Neural progenitor cell (in vitro differentiated cells): ENCODE measurements around the gene POMT2. TPM values are rescaled to one million over a fixed set of nuclear protein-coding genes. Genes with fewer than 3 reads are reported as not detected.

ENCODE experiments used
- DNase-seq: peaks from one replicate; pipeline ENCODE4 v3.0.0-alpha.2; 2016; ENCODE audit warnings: low spot score
- H2AFZ ChIP-seq: fragments of 200-600 bp; sonication (generic); replicated peaks from 2 replicates; pipeline ENCODE4 v1.6.1; 2016; ENCODE audit warnings: antibody characterized with exemption
- H3F3A ChIP-seq: fragments of 200-600 bp; sonication (generic); 2 replicates; pipeline ENCODE4 v1.6.1; 2016; ENCODE audit warnings: antibody characterized with exemption, low read depth
- H3K27ac ChIP-seq: fragments of 200-600 bp; sonication (generic); 2 replicates; pipeline ENCODE4 v1.5.1; 2016; ENCODE audit warnings: mild to moderate bottlenecking
- H3K27me3 ChIP-seq: fragments of 200-600 bp; sonication (generic); 2 replicates; pipeline ENCODE4 v1.6.1; 2016; ENCODE audit warnings: mild to moderate bottlenecking, moderate library complexity
- H3K36me3 ChIP-seq: fragments of 200-600 bp; sonication (generic); 2 replicates; pipeline ENCODE4 v1.5.1; 2016
- H3K4me1 ChIP-seq: fragments of 200-600 bp; sonication (generic); 2 replicates; pipeline ENCODE4 v1.6.1; 2016; ENCODE audit warnings: mixed run types
- H3K4me2 ChIP-seq: fragments of 200-600 bp; sonication (generic); 2 replicates; pipeline ENCODE4 v1.6.1; 2016
- H3K4me3 ChIP-seq: fragments of 200-600 bp; sonication (generic); 2 replicates; pipeline ENCODE4 v1.5.1; 2016
- H3K79me2 ChIP-seq: fragments of 200-600 bp; sonication (generic); 2 replicates; pipeline ENCODE4 v1.6.1; 2016; ENCODE audit warnings: low read depth
- H3K9ac ChIP-seq: fragments of 200-600 bp; sonication (generic); 2 replicates; pipeline ENCODE4 v1.6.1; 2016
- H3K9me3 ChIP-seq: fragments of 200-600 bp; sonication (generic); 2 replicates; pipeline ENCODE4 v1.5.1; 2016; ENCODE audit warnings: low read depth
- H4K20me1 ChIP-seq: fragments of 200-600 bp; sonication (generic); 2 replicates; pipeline ENCODE4 v1.6.1; 2016; ENCODE audit warnings: low read depth
- H3K27ac Mint-ChIP-seq: 3 replicates; pipeline ENCODE4 v1.8.0; 2021; ENCODE audit warnings: mixed read lengths
- H3K27me3 Mint-ChIP-seq: 2 replicates; pipeline ENCODE4 v1.8.0; 2022; ENCODE audit warnings: low read depth, mild to moderate bottlenecking, inconsistent platforms, moderate library complexity, mixed read lengths; ENCODE audit not compliant: insufficient read depth
- H3K36me3 Mint-ChIP-seq: 3 replicates; pipeline ENCODE4 v1.8.0; 2021; ENCODE audit warnings: mixed read lengths
- H3K4me1 Mint-ChIP-seq: 3 replicates; pipeline ENCODE4 v1.8.0; 2021; ENCODE audit warnings: mixed read lengths
- H3K4me3 Mint-ChIP-seq: 3 replicates; pipeline ENCODE4 v1.8.0; 2021; ENCODE audit warnings: mild to moderate bottlenecking, moderate library complexity, mixed read lengths
- H3K9me3 Mint-ChIP-seq: 3 replicates; pipeline ENCODE4 v1.8.0; 2020; ENCODE audit warnings: mixed read lengths
- EZH2 ChIP-seq: fragments of 200-600 bp; sonication (generic); IDR thresholded peaks from 2 replicates; pipeline ENCODE4 v1.6.1; 2017; ENCODE audit warnings: antibody characterized with exemption, mild to moderate bottlenecking, moderate library complexity
- EZH2phosphoT487 ChIP-seq: fragments of 200-600 bp; sonication (generic); IDR thresholded peaks from 2 replicates; pipeline ENCODE4 v1.6.1; 2017; ENCODE audit warnings: antibody characterized with exemption
- total RNA-seq: library from RNA; depleted of rRNA; stranded (reverse); fragments of >200 nt; gene quantifications from 2 replicates; pipeline ENCODE4 v1.2.3, GENCODE V29; 2015; ENCODE audit warnings: low replicate concordance
- TF ChIP-seq, protein P1 (sequence below): fragments of 200-600 bp; sonication (generic); IDR thresholded peaks from 2 replicates; pipeline ENCODE4 v1.5.1; 2017; ENCODE audit warnings: antibody characterized with exemption, mild to moderate bottlenecking

Gene POMT2
- total RNA-seq, 1 donor from 2014 or later: 6.2 TPM

DNA sequence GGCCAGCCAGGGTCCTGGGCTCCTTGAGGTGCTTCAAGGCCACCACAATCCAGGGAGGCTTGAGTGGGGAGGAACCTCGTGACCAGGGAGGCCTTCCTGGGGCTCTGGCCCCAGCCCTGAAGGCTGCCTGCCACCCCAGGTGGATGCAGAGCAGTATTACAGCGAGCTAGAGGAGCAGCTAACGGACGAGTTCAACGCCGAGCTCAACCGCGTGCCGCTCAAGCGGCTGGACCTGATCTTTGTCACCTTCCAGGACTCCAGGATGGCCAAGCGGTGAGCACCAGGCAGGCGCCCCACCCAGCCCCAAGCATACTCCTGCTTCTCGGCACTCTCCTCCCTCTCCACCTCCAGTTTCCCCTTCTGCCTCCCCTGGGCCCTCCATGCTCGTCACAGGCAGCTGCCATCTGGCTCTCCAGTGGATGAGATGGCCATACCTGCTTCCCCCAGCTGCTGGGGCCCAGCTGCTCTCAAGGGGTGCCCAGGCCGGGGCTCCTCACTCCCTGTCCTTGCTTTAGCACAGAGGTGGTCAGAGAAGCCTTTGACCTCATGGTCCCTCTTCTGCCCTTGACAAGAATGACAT, 80.3 kb downstream of the POMT2 start:
- Histone ChIP-seq H2AFZ (no peak overlapping the region), H3K4me3 (no peak overlapping the region), H3K9me3 (no peaks in the 10 kb centered on the region), H3K79me2 (no peaks in the 10 kb centered on the region), H3F3A (no peaks in the 10 kb centered on the region), H3K27ac (no peak overlapping the region), H3K4me2 (no peak overlapping the region), H3K27me3 (no peaks in the 10 kb centered on the region), H3K36me3 (no peaks in the 10 kb centered on the region), H3K9ac (no peak overlapping the region), H3K4me1 (no peaks in the 10 kb centered on the region), H4K20me1 (no peaks in the 10 kb centered on the region)
- no peaks in the 10 kb centered on the region for H3K36me3 Mint-ChIP-seq
- no peak overlapping the region for H3K4me3 Mint-ChIP-seq
- TF ChIP-seq EZH2phosphoT487 (no peak), EZH2 (no peak)
- TF ChIP-seq, protein P1, sequence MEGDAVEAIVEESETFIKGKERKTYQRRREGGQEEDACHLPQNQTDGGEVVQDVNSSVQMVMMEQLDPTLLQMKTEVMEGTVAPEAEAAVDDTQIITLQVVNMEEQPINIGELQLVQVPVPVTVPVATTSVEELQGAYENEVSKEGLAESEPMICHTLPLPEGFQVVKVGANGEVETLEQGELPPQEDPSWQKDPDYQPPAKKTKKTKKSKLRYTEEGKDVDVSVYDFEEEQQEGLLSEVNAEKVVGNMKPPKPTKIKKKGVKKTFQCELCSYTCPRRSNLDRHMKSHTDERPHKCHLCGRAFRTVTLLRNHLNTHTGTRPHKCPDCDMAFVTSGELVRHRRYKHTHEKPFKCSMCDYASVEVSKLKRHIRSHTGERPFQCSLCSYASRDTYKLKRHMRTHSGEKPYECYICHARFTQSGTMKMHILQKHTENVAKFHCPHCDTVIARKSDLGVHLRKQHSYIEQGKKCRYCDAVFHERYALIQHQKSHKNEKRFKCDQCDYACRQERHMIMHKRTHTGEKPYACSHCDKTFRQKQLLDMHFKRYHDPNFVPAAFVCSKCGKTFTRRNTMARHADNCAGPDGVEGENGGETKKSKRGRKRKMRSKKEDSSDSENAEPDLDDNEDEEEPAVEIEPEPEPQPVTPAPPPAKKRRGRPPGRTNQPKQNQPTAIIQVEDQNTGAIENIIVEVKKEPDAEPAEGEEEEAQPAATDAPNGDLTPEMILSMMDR: no peak
- peaks cover 6% of the 10 kb centered on the region for H3K27me3 Mint-ChIP-seq
- no peak overlapping the region for H3K27ac Mint-ChIP-seq
- H3K9me3 Mint-ChIP-seq: no peaks in the 10 kb centered on the region
- no peak for DNase-seq
- H3K4me1 Mint-ChIP-seq: no peaks in the 10 kb centered on the region

DNA sequence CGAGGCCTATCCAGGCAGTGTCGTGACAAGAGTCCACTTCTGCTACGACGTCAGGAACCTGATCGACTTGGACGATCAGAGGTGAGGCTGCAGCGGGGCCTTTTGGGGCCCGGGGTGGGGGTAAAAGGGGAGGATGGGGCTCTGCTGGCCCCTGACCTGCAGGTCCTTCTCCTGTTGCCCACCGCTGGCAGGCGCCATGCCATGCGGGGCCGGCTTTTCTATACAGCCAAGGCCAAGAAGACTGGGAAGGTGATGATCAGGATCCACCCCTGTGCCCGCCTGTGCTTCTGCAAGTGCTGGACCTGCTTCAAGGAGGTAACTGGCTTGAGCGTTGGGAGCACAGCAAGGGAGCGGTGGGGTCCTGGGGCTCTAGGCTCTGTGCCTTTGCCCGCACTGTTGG, 81.3 kb downstream of the POMT2 start:
- H3K4me1 ChIP-seq: no peaks in the 10 kb centered on the region
- H3K9ac ChIP-seq: no peak overlapping the region
- Mint-ChIP-seq H3K27me3 (peaks cover 2% of the 10 kb centered on the region), H3K9me3 (no peaks in the 10 kb centered on the region), H3K27ac (no peak overlapping the region), H3K36me3 (no peaks in the 10 kb centered on the region), H3K4me1 (no peaks in the 10 kb centered on the region), H3K4me3 (no peak overlapping the region)
- no peak overlapping the region for H2AFZ ChIP-seq
- H3K27me3 ChIP-seq: no peaks in the 10 kb centered on the region
- DNase-seq: no peak
- TF ChIP-seq EZH2 (no peak), EZH2phosphoT487 (no peak)
- TF ChIP-seq, protein P1: no peak
- H3K4me2 ChIP-seq: no peak overlapping the region
- no peak overlapping the region for H3K27ac ChIP-seq
- no peak overlapping the region for H3K4me3 ChIP-seq
- H4K20me1 ChIP-seq: no peaks in the 10 kb centered on the region
- H3K79me2 ChIP-seq: no peaks in the 10 kb centered on the region
- no peaks in the 10 kb centered on the region for H3F3A ChIP-seq
- H3K9me3 ChIP-seq: no peaks in the 10 kb centered on the region
- no peaks in the 10 kb centered on the region for H3K36me3 ChIP-seq

DNA sequence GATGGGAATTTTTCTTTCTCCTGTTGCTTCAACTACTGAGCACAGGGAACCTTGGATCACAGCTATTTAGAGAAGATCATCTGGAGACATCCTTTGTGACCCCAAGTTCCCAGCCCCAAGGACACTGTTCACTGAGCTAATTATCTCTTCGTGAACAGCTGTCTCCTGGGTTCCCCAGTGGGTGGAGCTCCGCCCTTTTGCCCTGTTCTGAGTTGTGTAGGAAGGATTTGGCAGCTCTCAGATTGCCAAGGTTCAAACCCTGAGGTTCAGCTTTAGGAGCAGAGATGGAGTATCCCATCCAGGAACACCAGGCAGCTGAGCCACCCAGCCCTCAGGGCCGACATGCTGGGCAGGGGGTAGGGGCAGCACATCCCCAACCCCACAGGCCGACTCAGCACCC, 81.7 kb downstream of the POMT2 start:
- no peak overlapping the region for H3K4me2 ChIP-seq
- TF ChIP-seq, protein P1: no peak
- no peak for TF ChIP-seq EZH2phosphoT487
- no peak for TF ChIP-seq EZH2
- no peak overlapping the region for H3K4me3 ChIP-seq
- H2AFZ ChIP-seq: no peak overlapping the region
- H3K9ac ChIP-seq: no peak overlapping the region
- DNase-seq: no peak
- H3F3A ChIP-seq: no peaks in the 10 kb centered on the region
- Mint-ChIP-seq H3K36me3 (no peaks in the 10 kb centered on the region), H3K4me3 (no peak overlapping the region), H3K9me3 (no peaks in the 10 kb centered on the region), H3K27me3 (peaks cover 2% of the 10 kb centered on the region), H3K4me1 (no peaks in the 10 kb centered on the region), H3K27ac (no peak overlapping the region)
- H3K9me3 ChIP-seq: no peaks in the 10 kb centered on the region
- H3K36me3 ChIP-seq: no peaks in the 10 kb centered on the region
- no peaks in the 10 kb centered on the region for H3K4me1 ChIP-seq
- no peaks in the 10 kb centered on the region for H3K79me2 ChIP-seq
- H3K27me3 ChIP-seq: no peaks in the 10 kb centered on the region
- H3K27ac ChIP-seq: no peak overlapping the region
- H4K20me1 ChIP-seq: no peaks in the 10 kb centered on the region
